HG03108 (cell line): ENCODE data around the gene ACSM2A.
"Not testable (repeated sequence)": the region's sequence is repeated elsewhere in the genome, so short reads cannot be mapped to it uniquely, and the experiment has no call there.

Experiments
- ATAC-seq: cut with Tn5 transposase; IDR thresholded peaks from one replicate; pipeline ENCODE4 v1.9.1; 2021; ENCODE audit warnings: moderate library complexity; ENCODE audit not compliant: unreplicated experiment

ACSM2A gene

GRCh38 chr16:20536669-20537068 lies 85.3 kb downstream of the ACSM2A start:
- ATAC-seq, result not testable (repeated sequence)
